HCT116 (cell line): ENCODE measurements around the gene ZSWIM8. TPM values are rescaled to one million over a fixed set of nuclear protein-coding genes. Genes with fewer than 3 reads are reported as not detected.

Experiments used
- ATAC-seq: fragments of 200-7000 bp; cut with Tn5 transposase; 2 replicates; pipeline ENCODE4 v1.9.1; 2020; ENCODE audit warnings: mild to moderate bottlenecking, moderate library complexity
- BruUV-seq: library from RNA; stranded (reverse); fragments of 400-500 nt; replicated peaks from 2 replicates; lab custom pipeline; 2021; lab: Mats Ljungman, UMichigan
- CTCF ChIA-PET: fragments of 300-600 bp; sonication (Branson Sonifier 250); formaldehyde crosslinking; loops from one replicate; lab custom pipeline; 2021; ENCODE audit warnings: antibody characterized with exemption; lab: Charles Lee
- POLR2A ChIA-PET: fragments of 300-600, 350-600 bp; sonication (Branson Sonifier 250); formaldehyde crosslinking; loops from one replicate; lab custom pipeline; 2021; ENCODE audit warnings: antibody characterized with exemption; lab: Charles Lee
- RAD21 ChIA-PET, 2 experiments: fragments of 300-600 bp; sonication (Branson Sonifier 250); formaldehyde crosslinking; loops; one replicate each; lab custom pipeline; 2023; ENCODE audit warnings: low total read pairs in 2 of 2; ENCODE audit not compliant: uncharacterized antibody in 2 of 2, unreplicated experiment in 2 of 2, low non-redundant PET in 1 of 2; lab: Charles Lee
- DNase-seq: peaks from one replicate; pipeline ENCODE4 v3.0.0-alpha.2; 2010; ENCODE audit warnings: low read depth, low spot score
- H2AFZ ChIP-seq: fragments of 200-600 bp; shearing (Covaris generic), sonication (generic); 2 replicates; pipeline ENCODE4 v1.6.1; 2017; ENCODE audit warnings: low read depth, mixed run types, mixed read lengths, antibody characterized with exemption, low read length; ENCODE audit not compliant: poor library complexity, severe bottlenecking
- H3K27ac ChIP-seq: 2 replicates; pipeline ENCODE4 v1.5.1; 2012; ENCODE audit warnings: low read depth, low read length
- H3K27me3 ChIP-seq: fragments of 200-600 bp; sonication (generic); 2 replicates; pipeline ENCODE4 v1.6.1; 2016; ENCODE audit warnings: mixed run types, low read length, mixed read lengths; ENCODE audit not compliant: insufficient read depth
- H3K36me3 ChIP-seq, 2 experiments: fragments of 200-500 bp in 1 of 2; fragments of 200-600 bp in 1 of 2; sonication (Bioruptor generic) in 1 of 2; sonication (generic) in 1 of 2; 2 replicates each; pipeline versions ENCODE4 v1.5.1 to v1.6.1; 2014 to 2016; ENCODE audit warnings: low read length in 2 of 2, inconsistent platforms in 1 of 2, mixed read lengths in 1 of 2, mixed run types in 1 of 2; ENCODE audit not compliant: insufficient read depth in 2 of 2, control insufficient read depth in 1 of 2
- H3K4me1 ChIP-seq, 2 experiments: fragments of 200-600 bp in 1 of 2; sonication (generic) in 1 of 2; 2 replicates each; pipeline versions ENCODE4 v1.5.1 to v1.6.1; 2012 to 2017; ENCODE audit warnings: low read length in 2 of 2, inconsistent platforms in 1 of 2, mild to moderate bottlenecking in 1 of 2, mixed read lengths in 1 of 2, mixed run types in 1 of 2, moderate library complexity in 1 of 2; ENCODE audit not compliant: insufficient read depth in 2 of 2, control insufficient read depth in 1 of 2
- H3K4me2 ChIP-seq: fragments of 200-600 bp; sonication (generic); 2 replicates; pipeline ENCODE4 v1.6.1; 2017; ENCODE audit warnings: mixed run types, low read length, mixed read lengths
- H3K4me3 ChIP-seq, 2 experiments: fragments of 200-600 bp in 1 of 2; sonication (generic) in 1 of 2; replicated peaks in 1 of 2; 2 replicates each; pipeline ENCODE4 v1.5.1; 2011 to 2016; ENCODE audit warnings: low read length in 2 of 2, control low read depth in 1 of 2, low read depth in 1 of 2, mild to moderate bottlenecking in 1 of 2, mixed read lengths in 1 of 2, mixed run types in 1 of 2
- H3K79me2 ChIP-seq: fragments of 200-600 bp; sonication (generic); 2 replicates; pipeline ENCODE4 v1.6.1; 2017; ENCODE audit warnings: mild to moderate bottlenecking, mixed run types, low read length, moderate library complexity, mixed read lengths; ENCODE audit not compliant: insufficient read depth
- H3K9ac ChIP-seq: fragments of 200-600 bp; sonication (generic); 2 replicates; pipeline ENCODE4 v1.6.1; 2016; ENCODE audit warnings: low read length, mixed read lengths
- H3K9me2 ChIP-seq: fragments of 200-600 bp; sonication (generic), shearing (Covaris generic); 2 replicates; pipeline ENCODE4 v1.6.1; 2017; ENCODE audit warnings: mixed run types, mild to moderate bottlenecking, moderate library complexity; ENCODE audit not compliant: insufficient read depth
- H3K9me3 ChIP-seq, 2 experiments: fragments of 200-500 bp in 1 of 2; fragments of 200-600 bp in 1 of 2; sonication (Bioruptor generic) in 1 of 2; sonication (generic) in 1 of 2; 2 replicates each; pipeline ENCODE4 v1.6.1; 2014 to 2017; ENCODE audit warnings: low read length in 2 of 2, mixed read lengths in 2 of 2, inconsistent platforms in 1 of 2, low read depth in 1 of 2, mild to moderate bottlenecking in 1 of 2, mixed run types in 1 of 2, moderate library complexity in 1 of 2; ENCODE audit not compliant: control insufficient read depth in 1 of 2, insufficient read depth in 1 of 2
- H4K20me1 ChIP-seq: fragments of 200-600 bp; sonication (generic), shearing (Covaris generic); 2 replicates; pipeline ENCODE4 v1.6.1; 2017; ENCODE audit warnings: mixed run types, mild to moderate bottlenecking, moderate library complexity; ENCODE audit not compliant: insufficient read depth
- EGR1 ChIP-seq: IDR thresholded peaks from 2 replicates; pipeline ENCODE4 v1.6.1; 2012; ENCODE audit warnings: low read depth
- ELF1 ChIP-seq: IDR thresholded peaks from 2 replicates; pipeline ENCODE4 v1.6.1; 2012; ENCODE audit warnings: low read depth, borderline replicate concordance
- EZH2 ChIP-seq: fragments of 200-600 bp; sonication (generic); IDR thresholded peaks from 2 replicates; pipeline ENCODE4 v1.6.1; 2017; ENCODE audit warnings: antibody characterized with exemption, mixed run types
- EZH2phosphoT487 ChIP-seq: fragments of 200-600 bp; IDR thresholded peaks from 2 replicates; pipeline ENCODE4 v1.6.1; 2018; ENCODE audit warnings: antibody characterized with exemption, borderline replicate concordance
- POLR2A ChIP-seq: IDR thresholded peaks from 2 replicates; pipeline ENCODE4 v1.7.0; 2011; ENCODE audit warnings: borderline replicate concordance; ENCODE audit not compliant: insufficient read depth, insufficient read length; ENCODE audit errors: extremely low read depth
- POLR2AphosphoS5 ChIP-seq: IDR thresholded peaks from 2 replicates; pipeline ENCODE4 v1.6.1; 2011; ENCODE audit warnings: mild to moderate bottlenecking, low read depth, low read length, moderate library complexity
- RAD21 ChIP-seq: IDR thresholded peaks from 2 replicates; pipeline ENCODE4 v1.6.1; 2012; ENCODE audit warnings: low read depth, mild to moderate bottlenecking
- REST ChIP-seq: IDR thresholded peaks from 2 replicates; pipeline ENCODE4 v1.6.1; 2012; ENCODE audit warnings: low read depth
- SP1 ChIP-seq: IDR thresholded peaks from 2 replicates; pipeline ENCODE4 v1.6.1; 2012; ENCODE audit warnings: low read depth
- ZFX ChIP-seq: fragments of 450-650 bp; IDR thresholded peaks from 2 replicates; pipeline ENCODE4 v1.6.1; 2017
- ZNF274 ChIP-seq: fragments of 200-500 bp; sonication (Bioruptor generic); IDR thresholded peaks from 2 replicates; pipeline ENCODE4 v1.6.1; 2014; ENCODE audit warnings: mild to moderate bottlenecking, low read depth, low read length, inconsistent platforms
- intact Hi-C: fragments of 100-400 bp; cut with micrococcal nuclease; formaldehyde crosslinking; loops from 2 replicates; pipeline ENCODE4 v1.10.0; 2022
- total RNA-seq: library from RNA; stranded (reverse); gene quantifications from one replicate; pipeline ENCODE4 v1.2.1, GENCODE V29; 2021; ENCODE audit not compliant: unreplicated experiment
- TF ChIP-seq, protein P1 (sequence below): IDR thresholded peaks from 2 replicates; pipeline ENCODE4 v1.6.1; 2011; ENCODE audit warnings: mild to moderate bottlenecking, low read length, moderate library complexity; ENCODE audit not compliant: insufficient replicate concordance; ENCODE audit errors: extremely low read depth
- TF ChIP-seq, protein P2 (sequence below): IDR thresholded peaks from 2 replicates; pipeline ENCODE4 v1.6.1; 2012

ZSWIM8 gene
- total RNA-seq, 1 experiment from 2014 or later: 49.9 TPM

GRCh38 chr10:73772281-73773151 lies 12.9 kb upstream of the ZSWIM8 start (continued):
- no peak; the same call in 1 of the 2 replicates for TF ChIP-seq ELF1
- TF ChIP-seq, protein P1, sequence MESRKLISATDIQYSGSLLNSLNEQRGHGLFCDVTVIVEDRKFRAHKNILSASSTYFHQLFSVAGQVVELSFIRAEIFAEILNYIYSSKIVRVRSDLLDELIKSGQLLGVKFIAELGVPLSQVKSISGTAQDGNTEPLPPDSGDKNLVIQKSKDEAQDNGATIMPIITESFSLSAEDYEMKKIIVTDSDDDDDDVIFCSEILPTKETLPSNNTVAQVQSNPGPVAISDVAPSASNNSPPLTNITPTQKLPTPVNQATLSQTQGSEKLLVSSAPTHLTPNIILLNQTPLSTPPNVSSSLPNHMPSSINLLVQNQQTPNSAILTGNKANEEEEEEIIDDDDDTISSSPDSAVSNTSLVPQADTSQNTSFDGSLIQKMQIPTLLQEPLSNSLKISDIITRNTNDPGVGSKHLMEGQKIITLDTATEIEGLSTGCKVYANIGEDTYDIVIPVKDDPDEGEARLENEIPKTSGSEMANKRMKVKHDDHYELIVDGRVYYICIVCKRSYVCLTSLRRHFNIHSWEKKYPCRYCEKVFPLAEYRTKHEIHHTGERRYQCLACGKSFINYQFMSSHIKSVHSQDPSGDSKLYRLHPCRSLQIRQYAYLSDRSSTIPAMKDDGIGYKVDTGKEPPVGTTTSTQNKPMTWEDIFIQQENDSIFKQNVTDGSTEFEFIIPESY: no peak

- Histone ChIP-seq H3K9me2 (no peaks in the 10 kb centered on the region), H3K4me3 (peak overlapping the region; percentile 66 to 83), H3K4me2 (peak overlapping the region; percentile 77), H3K79me2 (peaks cover 43% of the 10 kb centered on the region), H2AFZ (no peak overlapping the region), H3K4me1 (peaks cover 9 to 25% of the 10 kb centered on the region in 2 experiments), H3K27me3 (no peaks in the 10 kb centered on the region), H3K27ac (peak overlapping the region; percentile 97), H3K36me3 (peaks cover 23 to 38% of the 10 kb centered on the region in 2 experiments), H3K9me3 (no peaks in the 10 kb centered on the region), H3K9ac (peak overlapping the region; percentile 86), H4K20me1 (no peaks in the 10 kb centered on the region)
- ATAC-seq (peak; percentile 3), DNase-seq (no peak)
- ChIA-PET POLR2A (interaction anchor here (1.0 to 2.5 kb wide), 4 partner anchors 8 to 37 kb away, joined by 3 to 27 read pairs (median 4); partner anchors contain the start of gene CHCHD1), CTCF (interaction anchor here (0.7 to 1.8 kb wide), 2 partner anchors 9 to 106 kb away, joined by 3 to 7 read pairs; partner anchors contain the start of gene CHCHD1), RAD21 (interaction anchor here in 1 of 2 experiments (1.2 kb wide), 1 partner anchor 10 kb away, joined by 4 read pairs; no protein-coding TSS in a partner anchor)
- intact Hi-C loops: loop anchor here (5.0 kb wide), 1 partner anchor 104 kb away; no protein-coding TSS in a partner anchor
- BruUV-seq: TSS peak; percentile 48
- TF ChIP-seq ZFX (no peak), ELF1 (no peak), EGR1 (no peak), POLR2AphosphoS5 (no peak), RAD21 (no peak), EZH2phosphoT487 (no peak), ZNF274 (no peak), EZH2 (no peak), SP1 (no peak), REST (no peak), POLR2A (no peak)
- TF ChIP-seq, protein P2, sequence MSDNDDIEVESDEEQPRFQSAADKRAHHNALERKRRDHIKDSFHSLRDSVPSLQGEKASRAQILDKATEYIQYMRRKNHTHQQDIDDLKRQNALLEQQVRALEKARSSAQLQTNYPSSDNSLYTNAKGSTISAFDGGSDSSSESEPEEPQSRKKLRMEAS: no peak
- TF ChIP-seq, protein P1: no peak
Measured at GRCh38 chr10:73773152-73773879, 12.1 kb upstream of the ZSWIM8 start.
